SIG-M5 (cell line): Measurements from ENCODE around the gene FN3K.
"Not testable (repeated sequence)": the region's sequence is repeated elsewhere in the genome, so short reads cannot be mapped to it uniquely, and the experiment has no call there.

ENCODE experiments used
- DNase-seq: peaks from one replicate; lab custom pipeline; 2025; lab: John Stamatoyannopoulos, UW

Gene FN3K

DNA sequence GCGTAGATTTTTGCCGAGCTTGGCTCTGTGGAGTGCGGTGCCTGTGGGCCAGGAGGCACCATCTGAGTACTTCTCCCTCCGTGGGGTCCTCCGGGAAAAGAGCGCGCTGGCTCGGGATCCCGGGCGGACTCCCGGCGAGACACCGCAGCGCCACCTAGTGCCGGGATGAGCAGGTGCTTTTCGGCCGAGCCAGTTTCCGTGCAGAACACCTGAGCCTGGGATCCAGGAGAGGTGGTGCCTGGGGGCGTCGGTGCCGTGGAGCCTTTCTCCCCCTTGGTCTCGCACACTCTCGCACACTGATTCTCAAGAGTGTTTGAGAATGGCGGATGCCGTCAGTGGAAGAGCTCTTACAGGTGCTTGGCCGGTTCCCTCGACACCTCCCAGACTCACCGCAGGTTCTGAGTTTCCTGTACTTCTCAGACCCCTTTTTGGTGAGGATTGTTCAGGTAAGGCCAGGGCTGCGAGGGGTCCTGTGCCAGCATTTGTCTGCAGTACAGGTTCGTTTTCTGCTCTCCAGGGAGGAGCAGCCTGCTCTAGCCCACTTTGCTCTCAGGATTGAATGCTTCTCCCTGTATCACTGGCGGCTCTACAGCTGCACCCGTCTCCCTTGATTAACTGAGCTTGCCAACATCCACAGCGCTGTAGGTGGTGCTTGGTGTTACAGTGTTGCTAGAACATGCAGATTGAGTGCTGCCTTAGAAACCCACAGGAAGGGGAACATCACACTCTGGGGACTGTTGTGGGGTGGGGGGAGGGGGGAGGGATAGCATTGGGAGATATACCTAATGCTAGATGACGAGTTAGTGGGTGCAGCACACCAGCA, 39.8 kb downstream of the FN3K start:
- no peak for DNase-seq

DNA sequence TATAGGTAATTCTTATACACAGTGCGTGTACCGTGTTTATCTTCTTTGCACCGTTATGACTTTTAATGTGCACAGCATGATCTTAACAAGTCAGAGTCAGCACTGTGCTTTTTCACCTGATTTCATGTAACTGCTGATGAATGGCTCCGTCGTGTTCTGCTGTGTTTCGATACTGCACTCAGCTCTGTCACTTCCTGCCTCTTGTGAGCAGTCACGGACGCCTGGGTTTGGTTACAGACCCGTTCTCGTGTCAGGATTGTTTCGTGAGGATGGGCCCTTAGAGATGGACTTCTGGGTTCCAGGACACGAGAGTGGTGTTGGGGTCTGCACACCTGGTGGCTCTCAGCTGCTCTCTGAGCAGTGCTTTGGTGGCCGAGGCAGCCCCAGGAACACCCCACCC, 41.0 kb downstream of the FN3K start:
- no peak for DNase-seq

DNA sequence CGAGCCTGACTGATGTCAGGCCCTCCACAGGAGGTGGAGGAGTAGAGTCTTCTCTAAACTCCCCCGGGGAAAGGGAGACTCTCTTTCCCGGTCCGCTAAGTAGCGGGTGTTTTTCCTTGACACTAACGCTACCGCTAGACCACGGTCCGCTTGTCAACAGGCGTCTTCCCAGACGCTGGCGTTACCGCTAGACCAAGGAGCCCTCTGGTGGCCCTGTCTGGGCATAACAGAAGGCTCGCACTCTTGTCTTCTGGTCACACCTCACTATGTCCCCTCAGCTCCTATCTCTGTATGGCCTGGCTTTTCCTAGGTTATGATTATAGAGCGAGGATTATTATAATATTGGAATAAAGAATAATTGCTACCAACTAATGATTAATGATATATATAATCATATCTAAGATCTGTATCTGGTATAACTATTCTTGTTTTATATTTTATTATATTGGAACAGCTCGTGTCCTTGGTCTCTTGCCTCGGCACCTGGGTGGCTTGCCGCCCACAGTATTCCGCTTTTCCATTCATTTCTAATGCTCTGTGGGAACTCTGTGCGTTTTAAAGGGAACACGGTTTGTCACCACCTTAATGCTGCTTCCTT, 42.5 kb downstream of the FN3K start:
- not testable (repeated sequence) for DNase-seq

DNA sequence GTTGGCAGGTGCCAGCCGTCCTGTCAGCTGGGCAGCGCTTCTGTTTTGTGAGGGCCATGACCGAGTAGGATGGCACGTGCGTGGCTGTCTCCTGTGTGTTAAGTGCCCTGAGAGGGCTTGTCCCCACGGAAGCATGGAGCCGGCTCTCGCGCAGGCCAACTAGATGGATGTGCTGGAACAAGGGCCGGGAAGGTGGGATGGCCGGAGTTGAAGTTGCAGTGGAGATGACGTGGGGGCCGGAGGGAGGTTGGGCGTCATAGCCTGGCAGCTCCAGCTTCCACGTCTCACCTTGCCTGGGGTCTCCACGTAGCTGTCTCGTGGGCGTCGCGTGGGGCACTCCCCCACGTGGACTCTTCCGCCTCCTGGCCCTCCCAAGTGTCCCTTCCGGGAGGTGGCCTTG, 44.1 kb downstream of the FN3K start:
- DNase-seq = no peak

DNA sequence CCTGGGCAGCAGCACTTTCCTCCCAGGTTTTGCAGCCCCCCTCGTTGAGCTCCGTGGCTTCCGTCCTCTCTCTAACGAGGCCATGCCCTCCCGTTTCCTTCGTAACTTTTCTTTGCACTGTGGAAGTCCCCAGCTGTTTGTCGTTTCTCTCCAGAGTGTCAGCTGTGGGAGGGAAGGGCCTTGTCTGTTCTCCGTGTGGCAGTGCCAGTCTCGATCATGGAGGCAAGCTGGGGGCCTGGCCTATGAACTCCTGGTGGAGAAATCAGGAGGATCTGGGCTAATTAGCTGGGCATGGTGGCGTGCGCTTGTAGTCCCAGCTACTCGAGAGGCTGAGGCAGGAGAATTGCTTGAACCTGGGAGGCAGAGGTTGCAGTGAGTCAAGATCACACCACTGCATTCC, 44.8 kb downstream of the FN3K start:
- no peak for DNase-seq

DNA sequence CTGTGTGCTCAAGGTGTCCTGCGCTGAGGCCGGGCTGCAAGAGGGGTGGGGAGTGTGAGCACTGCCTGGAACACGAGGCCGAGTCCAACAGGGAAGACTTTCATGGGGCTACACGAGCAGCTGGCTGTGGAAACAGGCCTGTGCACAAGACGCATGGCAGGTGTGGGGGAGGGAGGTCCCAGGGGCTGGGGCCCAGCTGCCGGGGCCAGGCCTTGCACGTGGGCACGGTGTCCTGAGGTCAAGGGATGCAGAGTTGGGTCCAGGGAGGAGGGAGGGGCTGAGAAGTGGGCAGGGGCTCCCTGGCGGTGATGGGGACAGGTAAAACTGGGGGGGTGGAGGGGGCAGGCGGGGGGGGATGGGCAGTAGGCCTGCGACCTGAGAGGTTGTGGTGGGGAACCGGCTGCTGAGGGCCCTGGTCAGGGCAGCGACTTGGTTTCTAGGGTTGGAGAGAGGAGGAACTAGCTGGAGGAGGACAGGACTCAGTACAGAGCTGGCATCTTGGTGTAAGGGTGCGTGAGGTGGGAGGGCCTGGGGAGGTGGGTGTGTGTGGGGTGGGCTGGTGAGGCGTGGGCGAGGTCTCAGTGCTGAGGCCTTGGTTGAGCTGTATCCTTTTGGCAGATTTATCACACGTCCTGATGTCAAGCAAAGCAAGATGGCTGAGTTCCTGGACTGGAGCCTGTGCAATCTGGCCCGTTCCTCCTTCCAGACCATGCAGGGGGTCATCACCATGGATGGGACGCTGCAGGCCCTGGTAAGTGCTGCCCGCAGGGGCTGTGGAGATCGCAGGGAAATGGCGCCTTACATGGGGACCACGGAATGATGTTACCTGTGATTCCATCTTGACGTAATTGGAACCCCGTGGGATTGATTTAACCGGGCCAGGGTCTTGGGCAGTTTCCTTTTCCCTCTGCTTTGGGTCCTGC, 45.8 kb downstream of the FN3K start:
- no peak for DNase-seq

DNA sequence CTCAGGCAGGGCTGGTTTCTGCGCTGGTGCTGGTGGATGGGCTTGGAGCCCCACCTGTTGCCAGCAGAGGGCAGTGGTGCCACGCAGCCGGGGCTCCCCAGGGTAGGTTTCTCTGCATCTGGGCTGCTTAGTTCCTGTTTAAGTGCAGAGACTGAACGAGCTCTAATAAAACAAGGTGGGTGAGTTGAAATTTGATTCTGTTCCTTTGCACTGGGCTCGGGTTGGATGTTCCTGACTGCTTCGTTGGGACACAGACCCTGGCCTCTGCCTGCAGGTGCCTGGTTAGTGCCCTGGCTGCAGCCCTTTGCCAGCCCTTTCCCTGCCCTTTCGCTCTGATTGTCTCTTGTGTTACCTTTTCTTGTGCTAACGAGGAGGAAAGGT, 46.5 kb downstream of the FN3K start:
- DNase-seq = peak; percentile 51

DNA sequence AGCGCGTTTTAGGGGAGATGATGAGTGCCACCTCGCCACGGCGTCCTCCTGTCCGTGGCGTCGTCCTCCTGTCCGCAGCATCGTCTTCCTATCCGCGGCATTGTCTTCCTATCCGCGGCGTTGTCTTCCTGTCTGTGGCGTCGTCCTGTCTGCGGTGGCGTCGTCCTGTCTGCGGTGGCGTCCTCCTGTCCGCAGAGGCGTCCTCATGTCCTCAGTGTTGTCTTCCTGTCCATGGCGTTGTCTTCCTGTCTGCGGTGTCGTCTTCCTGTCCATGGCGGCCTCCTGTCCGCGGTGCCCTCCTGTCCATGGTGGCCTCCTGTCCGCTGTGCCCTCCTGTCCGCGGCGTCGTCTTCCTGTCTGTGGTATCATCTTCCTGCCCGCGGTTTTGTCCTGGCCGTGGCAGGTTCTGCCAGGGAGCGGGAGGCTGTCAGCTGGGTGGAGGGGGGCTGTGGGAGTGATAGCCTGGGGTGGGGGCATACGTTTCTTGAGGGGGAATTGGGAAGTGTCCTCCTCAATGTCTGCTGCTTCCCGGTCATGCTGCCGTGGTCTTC, 47.3 kb downstream of the FN3K start:
- DNase-seq = no peak

DNA sequence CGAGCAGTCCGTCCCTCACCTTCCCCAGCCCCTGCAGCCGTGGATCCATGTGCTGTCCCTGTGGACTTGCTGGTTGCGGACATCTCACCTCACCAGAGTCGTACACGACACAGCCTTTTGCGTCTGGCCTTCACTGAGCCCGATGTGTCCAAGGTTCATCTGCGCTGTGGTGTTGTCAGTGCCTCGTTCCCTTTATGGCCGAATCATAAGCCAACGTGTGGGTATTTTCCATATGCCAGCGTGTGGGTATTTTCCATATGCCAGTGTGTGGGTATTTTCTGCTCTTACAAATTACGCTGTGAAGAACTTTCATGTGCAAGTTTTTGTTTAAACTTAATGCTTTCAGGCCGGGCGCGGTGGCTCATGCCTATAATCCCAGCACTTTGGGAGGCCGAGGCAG, 48.1 kb downstream of the FN3K start:
- DNase-seq = no peak

DNA sequence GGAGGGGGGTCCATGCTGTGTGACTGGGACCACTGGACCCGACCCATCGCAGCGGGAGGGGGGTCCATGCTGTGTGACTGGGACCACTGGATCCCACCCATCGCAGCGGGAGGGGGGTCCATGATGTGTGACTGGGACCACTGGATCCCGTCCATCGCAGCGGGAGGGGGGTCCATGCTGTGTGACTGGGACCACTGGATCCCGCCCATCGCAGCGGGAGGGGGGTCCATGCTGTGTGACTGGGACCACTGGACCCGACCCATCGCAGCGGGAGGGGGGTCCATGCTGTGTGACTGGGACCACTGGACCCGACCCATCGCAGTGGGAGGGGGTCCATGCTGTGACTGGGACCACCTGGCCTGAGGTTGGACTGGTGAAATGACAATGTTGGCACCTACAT, 50.2 kb downstream of the FN3K start:
- not testable (repeated sequence) for DNase-seq

DNA sequence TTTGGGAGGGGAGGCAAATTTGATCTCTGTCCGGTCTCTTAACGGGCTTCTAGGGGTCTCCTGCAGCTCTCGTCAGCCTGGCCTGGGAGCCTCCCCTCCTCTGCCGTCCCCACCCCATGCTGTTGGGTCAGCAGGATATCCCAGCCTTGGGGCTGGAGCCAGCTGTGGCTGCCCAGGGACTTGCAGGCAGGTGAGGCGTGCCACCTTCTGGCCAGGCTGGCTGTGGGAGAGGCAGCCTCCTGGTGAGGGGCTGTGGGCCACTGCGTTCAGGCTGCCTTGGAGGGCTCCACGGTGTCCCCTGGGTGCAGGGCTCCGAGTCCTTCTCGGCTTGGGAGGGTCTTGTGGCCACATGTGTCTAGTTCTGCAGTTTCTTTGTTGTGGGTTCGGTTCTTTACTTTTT, 51.0 kb downstream of the FN3K start:
- DNase-seq = no peak

DNA sequence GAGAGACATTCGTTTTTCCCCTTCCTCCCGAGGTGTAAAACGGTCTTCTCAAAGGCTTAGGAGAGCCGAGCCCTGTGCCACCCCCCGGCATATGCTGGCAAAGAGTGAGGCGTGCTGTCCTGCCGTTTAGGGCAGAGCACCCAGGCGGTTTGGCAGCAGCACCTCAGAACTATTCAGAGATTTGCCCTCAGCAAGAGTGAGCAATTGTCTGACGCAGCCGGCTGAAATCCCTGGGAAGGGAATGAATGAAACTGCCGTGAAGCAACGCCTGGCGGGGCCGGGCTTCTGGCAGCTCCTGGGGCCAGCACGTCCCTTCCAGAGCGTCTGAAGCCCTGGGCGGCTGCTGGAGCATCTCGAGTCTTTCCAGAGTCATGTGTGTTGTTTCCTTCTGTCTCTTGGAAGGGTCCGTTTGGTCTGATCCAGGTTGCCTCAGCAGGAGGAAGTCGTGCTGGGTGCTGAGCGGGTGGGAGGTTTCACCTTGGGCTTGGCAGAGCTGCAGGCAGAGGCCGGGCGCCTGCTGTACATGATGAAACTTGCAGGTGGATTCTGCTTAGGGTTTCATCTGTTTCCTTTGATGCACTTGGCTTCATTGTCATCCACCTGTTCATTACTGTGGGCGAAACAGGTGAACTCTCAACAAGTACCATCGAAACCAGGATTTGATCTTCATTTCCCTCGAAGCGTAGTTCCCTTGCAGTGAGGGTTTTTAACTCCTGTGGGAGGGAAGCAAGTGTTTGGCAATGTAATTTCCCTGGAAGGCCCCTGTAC, 51.9 kb downstream of the FN3K start:
- no peak for DNase-seq

DNA sequence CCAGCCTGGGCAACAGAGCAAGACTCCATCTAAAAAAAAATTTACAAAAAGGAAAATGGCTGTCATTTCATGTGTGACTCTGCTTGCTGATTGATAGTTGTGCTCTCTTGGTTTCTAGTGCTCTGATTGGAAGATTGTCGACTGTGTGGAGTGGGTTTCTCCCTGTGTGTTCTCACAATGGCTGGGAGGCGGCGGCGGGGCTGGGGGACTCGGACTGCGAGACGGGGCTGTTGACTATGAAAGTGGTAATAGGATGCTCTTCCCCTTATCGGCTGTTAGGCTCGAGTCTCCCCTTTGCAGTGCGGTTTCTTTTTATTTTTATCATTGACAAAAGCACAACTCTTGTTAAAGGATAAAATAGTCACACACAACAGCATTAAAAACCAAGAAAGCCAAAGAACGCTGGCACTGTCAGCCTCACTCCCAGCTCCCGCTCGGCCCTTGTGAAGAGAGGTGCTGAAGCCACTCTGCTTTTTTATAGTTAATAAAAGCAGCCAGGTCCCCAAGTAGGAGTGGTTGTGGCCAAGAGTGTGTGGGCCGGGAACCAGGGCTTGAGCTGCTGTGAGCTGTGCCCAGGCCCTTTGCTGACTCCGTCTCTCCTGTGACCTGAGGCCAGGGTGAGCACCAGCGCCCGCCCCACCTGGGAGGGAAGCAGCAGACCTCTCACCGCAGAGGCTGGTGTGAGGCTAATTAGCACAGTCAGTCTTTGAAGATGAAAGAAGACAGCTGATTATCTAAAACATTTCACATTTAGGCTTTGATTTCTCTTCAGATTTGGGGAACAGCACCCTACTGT, 53.0 kb downstream of the FN3K start:
- no peak for DNase-seq

DNA sequence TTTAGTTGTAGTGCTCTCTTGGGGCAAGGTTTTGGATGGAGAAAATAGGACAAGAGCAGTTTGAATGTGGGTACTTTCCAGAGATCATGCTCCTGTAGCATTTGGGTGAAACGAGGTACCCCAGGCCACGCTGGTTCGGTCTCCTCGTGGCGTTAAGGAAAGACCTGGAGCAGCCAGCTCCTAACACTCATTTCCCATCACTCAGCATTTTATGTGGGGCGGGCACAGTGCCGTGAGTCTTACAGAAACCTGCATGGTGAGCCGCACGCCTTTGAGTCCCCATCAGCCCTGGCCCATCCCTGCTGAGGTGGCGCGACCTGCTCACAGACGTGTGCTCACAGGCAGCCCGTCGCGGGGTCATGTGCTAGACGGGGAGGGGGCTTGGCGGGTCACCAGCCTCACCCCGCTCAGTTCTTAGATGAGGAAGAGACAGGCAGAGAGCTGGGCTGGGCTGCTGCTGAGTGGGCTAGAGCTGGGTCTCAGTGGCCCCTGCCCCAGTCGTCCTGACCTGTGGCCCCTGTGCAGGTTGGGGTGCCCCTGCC, 53.7 kb downstream of the FN3K start:
- no peak for DNase-seq

DNA sequence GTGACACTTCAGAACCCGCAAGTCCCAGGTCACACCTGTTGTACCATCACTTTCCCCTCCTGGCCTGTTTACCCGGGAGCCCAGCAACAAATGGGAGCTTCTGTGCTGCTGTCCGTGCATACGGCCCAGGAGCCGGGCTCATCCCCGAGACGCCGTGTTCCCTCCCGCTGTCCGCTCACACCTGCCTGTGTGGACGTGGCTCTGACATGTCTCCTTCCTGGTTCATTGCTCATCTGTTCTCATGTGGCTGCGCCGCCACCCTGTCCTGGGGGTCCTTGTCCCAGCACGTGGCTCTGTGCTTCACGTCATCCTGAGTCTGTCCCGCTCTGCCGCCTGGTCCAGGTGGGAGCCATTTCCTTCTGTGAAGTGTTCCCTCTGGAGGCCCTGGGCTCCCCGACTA, 54.4 kb downstream of the FN3K start:
- no peak for DNase-seq

DNA sequence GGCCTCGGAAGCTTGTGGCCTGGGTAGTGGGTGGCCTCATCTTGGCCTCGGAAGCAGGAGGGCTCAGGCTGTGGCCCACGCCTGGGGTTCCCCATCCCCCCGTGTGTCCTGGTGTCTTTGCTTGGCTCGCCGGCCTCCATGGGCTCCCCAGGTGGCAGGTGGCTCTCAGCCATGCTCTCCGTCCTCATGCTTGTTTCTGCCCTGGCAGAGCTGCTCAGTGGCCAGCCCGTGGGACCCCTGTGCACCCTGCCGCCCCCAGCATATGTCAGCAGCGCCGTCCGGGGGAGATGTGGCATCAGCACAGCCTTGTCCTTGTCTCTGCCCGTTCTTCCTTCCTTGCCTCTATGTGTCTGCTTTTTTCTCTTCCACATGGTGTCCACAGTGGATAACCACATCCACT, 55.0 kb downstream of the FN3K start:
- DNase-seq = no peak

DNA sequence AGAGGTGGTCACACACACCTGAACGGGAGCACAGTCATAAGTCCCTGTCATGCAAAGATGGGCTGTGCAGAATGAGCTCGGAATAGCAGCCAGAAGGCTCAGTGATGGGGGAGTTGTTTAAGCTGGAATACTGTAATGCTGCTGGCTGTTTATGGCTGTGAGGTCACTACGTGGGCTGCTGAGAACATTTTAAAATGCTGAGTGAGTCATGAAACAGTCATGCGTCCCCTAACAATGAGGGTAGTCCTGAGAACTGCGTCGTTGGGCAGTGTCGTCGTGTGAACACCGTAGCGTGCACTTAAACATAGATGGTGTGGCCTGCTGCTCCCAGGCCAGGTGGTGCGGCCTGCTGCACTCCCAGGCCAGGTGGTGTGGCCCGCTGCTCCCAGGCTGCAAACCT, 56.1 kb downstream of the FN3K start:
- no peak for DNase-seq

DNA sequence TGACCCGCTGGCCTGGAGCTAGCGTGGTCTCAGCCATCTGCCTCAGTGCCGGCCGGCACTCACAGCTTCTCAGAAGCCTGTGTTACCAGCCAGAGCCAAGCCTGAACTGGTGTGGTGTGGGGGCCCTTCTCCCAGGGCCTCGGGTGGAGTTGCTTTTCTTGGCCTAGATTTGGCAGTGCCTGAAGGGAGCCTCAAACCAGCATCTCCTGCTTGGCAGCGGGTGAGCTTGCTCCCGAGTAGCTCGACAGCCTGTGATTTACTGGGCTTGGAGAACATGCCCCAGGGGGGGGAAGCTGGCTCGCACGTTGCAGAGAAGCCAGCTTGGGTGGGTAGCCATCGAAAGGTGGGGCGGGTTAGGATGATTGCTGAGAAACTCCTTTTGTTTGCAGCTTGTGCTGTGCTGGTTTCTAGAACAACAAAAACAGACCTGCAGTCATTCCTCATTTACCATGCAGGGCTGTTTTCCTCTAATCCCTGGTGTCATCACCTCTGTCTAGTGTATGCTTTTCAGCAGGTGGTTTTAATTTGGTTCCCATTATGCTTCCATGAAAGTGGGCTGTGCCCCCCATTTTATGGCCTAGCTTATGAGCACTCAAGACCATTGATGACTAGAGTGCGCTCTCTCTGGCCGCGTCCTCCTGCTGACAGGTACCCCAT, 58.7 kb downstream of the FN3K start:
- DNase-seq = no peak

DNA sequence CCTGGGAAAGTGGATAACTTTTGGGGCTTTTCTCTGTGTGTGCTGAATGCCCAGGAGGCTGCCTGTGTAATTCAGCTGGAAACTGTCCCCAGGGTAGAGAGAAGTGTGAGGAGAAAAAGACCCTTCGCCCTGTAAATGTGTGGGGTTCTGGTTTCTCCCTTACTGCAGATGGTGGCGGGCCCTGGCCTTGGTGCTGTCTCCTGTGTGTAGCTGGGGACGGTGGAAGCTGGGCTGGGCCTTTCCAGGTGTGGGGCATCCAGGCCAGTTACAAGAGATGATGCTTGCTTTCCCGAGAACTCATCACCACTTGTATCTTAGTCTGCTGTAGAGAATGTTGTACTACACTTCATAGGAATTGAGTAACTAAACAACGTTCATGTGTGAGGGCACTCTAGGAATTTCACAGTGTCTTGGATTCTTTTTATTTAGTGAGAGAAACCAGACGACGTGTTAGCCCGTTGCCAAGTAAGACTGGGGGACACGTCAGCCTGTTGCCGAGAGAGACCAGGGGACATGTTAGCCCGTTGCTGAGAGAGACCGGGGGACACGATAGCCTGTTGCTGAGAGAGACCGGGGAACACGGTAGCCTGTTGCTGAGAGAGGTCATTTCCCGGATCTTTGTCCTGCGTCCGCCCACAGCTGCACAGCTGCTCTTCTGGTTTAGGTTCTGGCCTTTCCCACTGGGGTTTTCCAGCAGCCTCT, 59.5 kb downstream of the FN3K start:
- DNase-seq = no peak

DNA sequence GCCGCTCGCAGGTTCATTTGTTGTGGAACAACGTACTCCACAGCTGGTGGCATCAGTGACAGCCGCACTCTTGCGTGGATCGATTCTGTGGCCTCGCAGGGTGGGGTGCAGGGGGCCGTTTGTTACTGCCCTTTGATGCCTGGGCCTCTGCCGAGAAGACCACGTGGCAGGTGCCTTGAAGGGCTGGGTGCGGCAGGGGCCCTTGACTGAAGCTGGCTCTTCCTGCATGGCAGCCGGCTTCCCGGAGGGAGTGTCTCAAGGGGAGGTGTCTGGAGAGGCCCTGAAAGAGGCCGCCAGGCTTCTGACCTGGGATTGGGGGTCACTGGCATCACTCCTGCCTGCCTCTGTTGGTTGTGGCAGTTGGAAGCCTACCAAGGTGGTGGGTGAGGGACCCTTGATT, 60.2 kb downstream of the FN3K start:
- DNase-seq = no peak
